Measurements from ENCODE around the gene SDR42E2. TPM values are rescaled to one million over a fixed set of nuclear protein-coding genes. Genes with fewer than 3 reads are reported as not detected.
"Not testable (repeated sequence)": the region's sequence is repeated elsewhere in the genome, so short reads cannot be mapped to it uniquely, and the experiment has no call there.

Gene SDR42E2
- total RNA-seq, 1 donor: not detected

DNA sequence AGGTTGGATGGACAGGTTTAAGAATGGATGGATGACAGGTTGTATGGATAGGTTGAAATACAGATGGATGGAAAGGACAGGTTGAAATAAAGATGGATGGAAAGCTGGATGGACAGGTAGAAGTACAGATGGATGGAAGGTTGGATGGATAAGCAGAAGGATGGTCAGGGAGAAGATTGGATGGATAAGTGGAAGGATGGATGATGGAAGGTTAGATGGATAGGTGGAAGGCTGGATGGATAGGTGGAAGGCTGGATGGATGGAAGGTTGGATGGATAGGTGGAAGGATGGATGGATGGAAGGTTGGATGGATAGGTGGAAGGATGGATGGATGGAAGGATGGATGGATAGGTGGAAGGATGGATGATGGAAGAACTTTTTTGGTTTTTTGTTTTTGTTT is 905 bp upstream of the SDR42E2 start:
- TF ChIP-seq, protein P1, sequence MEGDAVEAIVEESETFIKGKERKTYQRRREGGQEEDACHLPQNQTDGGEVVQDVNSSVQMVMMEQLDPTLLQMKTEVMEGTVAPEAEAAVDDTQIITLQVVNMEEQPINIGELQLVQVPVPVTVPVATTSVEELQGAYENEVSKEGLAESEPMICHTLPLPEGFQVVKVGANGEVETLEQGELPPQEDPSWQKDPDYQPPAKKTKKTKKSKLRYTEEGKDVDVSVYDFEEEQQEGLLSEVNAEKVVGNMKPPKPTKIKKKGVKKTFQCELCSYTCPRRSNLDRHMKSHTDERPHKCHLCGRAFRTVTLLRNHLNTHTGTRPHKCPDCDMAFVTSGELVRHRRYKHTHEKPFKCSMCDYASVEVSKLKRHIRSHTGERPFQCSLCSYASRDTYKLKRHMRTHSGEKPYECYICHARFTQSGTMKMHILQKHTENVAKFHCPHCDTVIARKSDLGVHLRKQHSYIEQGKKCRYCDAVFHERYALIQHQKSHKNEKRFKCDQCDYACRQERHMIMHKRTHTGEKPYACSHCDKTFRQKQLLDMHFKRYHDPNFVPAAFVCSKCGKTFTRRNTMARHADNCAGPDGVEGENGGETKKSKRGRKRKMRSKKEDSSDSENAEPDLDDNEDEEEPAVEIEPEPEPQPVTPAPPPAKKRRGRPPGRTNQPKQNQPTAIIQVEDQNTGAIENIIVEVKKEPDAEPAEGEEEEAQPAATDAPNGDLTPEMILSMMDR (IDR thresholded peaks at IDR 0.05; ENCODE audit: insufficient read depth, low read length): no peak
- H3K4me3 ChIP-seq (ENCODE audit: low read depth, low read length): no peak overlapping the region
- no peak for DNase-seq (ENCODE audit: low read depth)

GRCh38 chr16:22162656-22163009 is 327 bp downstream of the SDR42E2 start:
- H3K4me3 ChIP-seq (ENCODE audit: low read depth, low read length): no peak overlapping the region
- TF ChIP-seq, protein P1 (IDR thresholded peaks at IDR 0.05; ENCODE audit: insufficient read depth, low read length): no peak
- DNase-seq (ENCODE audit: low read depth): no peak

- DNase-seq (ENCODE audit: low read depth): no peak
- TF ChIP-seq, protein P1 (IDR thresholded peaks at IDR 0.05; ENCODE audit: insufficient read depth, low read length): no peak
- H3K4me3 ChIP-seq (ENCODE audit: low read depth, low read length): no peak overlapping the region
Observed at GRCh38 chr16:22163806-22164205, 1.5 kb downstream of the SDR42E2 start.

DNA sequence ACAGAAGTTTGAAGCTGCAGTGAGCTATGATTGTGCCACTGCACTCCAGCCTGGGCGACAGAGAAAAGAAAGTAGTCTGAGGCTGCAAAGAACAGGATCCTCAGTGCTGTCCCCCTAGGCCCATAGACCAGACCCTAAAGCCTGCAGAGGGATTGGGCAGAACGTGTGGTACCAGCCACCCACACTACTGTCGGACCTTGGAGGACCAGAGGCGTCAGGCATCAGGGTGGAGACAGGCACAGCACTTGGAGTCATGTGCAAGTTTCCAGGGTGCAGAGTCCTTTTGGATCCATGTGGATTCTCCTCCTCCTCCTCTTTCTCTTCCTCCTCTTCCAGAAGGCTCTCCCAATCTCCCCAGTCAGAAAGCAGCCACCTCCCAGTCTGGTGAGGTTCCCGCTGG is 2.2 kb downstream of the SDR42E2 start:
- no peak overlapping the region for H3K4me3 ChIP-seq (ENCODE audit: low read depth, low read length)
- no peak for DNase-seq (ENCODE audit: low read depth)
- TF ChIP-seq, protein P1 (IDR thresholded peaks at IDR 0.05; ENCODE audit: insufficient read depth, low read length): no peak

DNA sequence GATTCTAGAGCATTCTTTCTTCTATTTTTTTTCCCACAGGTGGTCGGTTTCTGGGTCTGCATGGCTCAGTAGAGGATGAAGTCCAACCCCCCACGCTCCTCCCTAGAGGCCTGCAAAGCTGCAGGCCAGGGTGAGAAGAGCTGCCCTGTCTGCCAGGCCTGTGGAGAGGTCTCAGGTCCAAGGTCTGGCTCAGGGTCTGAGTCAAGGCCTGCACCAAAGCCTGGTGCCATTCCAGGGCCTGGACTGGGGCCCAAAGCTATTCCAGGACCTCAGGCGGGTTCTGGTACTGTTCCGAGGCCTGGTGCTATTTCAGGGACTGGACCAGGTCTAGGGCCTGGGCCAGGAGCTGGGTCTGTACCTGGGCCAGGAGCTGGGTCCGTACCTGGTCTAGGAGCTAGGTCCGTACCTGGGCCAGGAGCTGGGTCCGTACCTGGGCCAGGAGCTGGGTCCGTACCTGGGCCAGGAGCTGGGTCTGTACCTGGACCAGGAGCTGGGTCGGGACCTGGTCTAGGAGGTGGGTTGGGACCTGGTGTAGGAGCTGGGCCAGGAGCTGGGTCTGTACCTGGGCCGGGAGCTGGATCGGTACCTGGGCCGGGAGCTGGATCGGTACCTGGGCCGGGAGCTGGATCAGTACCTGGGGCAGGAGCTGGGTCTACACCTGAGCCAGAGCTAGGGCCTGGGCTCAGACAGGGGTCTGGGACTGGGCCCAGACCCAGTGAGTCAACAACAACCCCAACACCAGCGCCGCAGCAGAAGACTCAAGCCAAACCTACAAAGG is 3.4 kb downstream of the SDR42E2 start:
- no peak overlapping the region for H3K4me3 ChIP-seq (ENCODE audit: low read depth, low read length)
- TF ChIP-seq, protein P1 (IDR thresholded peaks at IDR 0.05; ENCODE audit: insufficient read depth, low read length): no peak
- DNase-seq (ENCODE audit: low read depth): no peak

- DNase-seq (ENCODE audit: low read depth): no peak
- TF ChIP-seq, protein P1 (IDR thresholded peaks at IDR 0.05; ENCODE audit: insufficient read depth, low read length): no peak
- H3K4me3 ChIP-seq (ENCODE audit: low read depth, low read length): no peak overlapping the region
Observed at GRCh38 chr16:22171953-22172352, 9.6 kb downstream of the SDR42E2 start.

DNA sequence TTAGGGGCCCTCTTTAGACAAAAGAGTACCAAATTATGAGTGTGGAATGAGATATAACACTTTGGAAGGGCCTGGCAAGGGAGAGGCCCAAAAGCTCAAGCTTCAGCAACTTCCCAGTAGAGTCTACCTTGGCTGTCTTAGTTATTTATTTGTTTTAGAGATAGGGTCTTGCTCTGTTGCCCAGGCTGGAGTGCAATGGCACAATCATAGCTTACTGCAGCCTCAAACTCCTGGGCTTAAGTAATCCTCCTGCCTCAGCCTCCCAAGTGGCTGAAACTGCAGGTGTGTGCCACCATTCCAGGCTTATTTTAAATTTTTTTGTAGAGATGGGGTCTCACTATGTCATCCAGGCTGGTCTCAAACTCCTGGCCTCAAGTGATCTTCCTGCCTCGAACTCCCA is 10.3 kb downstream of the SDR42E2 start:
- not testable (repeated sequence) for DNase-seq (ENCODE audit: low read depth); H3K4me3 ChIP-seq (ENCODE audit: low read depth, low read length)

Measured in fibroblast of the aortic adventitia (primary cell).